GM21423 (cell line): ENCODE data around the gene FITM1.

Source experiments
- ATAC-seq: cut with Tn5 transposase; IDR thresholded peaks from one replicate; pipeline ENCODE4 v1.9.1; 2021; ENCODE audit warnings: mild to moderate bottlenecking, moderate library complexity; ENCODE audit not compliant: unreplicated experiment

FITM1 gene

GRCh38 chr14:24179961-24180796, 49.7 kb downstream of the FITM1 start:
- ATAC-seq: no peak

GRCh38 chr14:24181371-24182077, 51.1 kb downstream of the FITM1 start:
- no peak for ATAC-seq
